HCT116 (cell line): ENCODE results near the gene OTOP3.

ENCODE experiments used
- CTCF ChIP-seq, 3 experiments: fragments of 200-600 bp in 1 of 3; sonication (generic) in 1 of 3; IDR thresholded peaks in 2 of 3; conservative IDR thresholded peaks in 1 of 3; 2 replicates each; pipeline ENCODE4 v1.5.1; 2012 to 2017; ENCODE audit warnings: low read depth in 2 of 3, low read length in 2 of 3, antibody characterized with exemption in 1 of 3, borderline replicate concordance in 1 of 3, control low read depth in 1 of 3, mild to moderate bottlenecking in 1 of 3, mixed read lengths in 1 of 3, mixed run types in 1 of 3, moderate library complexity in 1 of 3; ENCODE audit not compliant: insufficient read depth in 1 of 3
- MAX ChIP-seq: IDR thresholded peaks from 2 replicates; pipeline ENCODE4 v1.6.1; 2012
- POLR2A ChIP-seq: IDR thresholded peaks from 2 replicates; pipeline ENCODE4 v1.7.0; 2011; ENCODE audit warnings: borderline replicate concordance; ENCODE audit not compliant: insufficient read depth, insufficient read length; ENCODE audit errors: extremely low read depth
- POLR2AphosphoS5 ChIP-seq: IDR thresholded peaks from 2 replicates; pipeline ENCODE4 v1.6.1; 2011; ENCODE audit warnings: mild to moderate bottlenecking, low read depth, low read length, moderate library complexity

- TF ChIP-seq CTCF (IDR thresholded peaks at IDR 0.05 in 2 of 3, conservative IDR thresholded peaks at IDR 0.05 in 1 of 3; ENCODE audit: borderline replicate concordance in 1 of 3, insufficient read depth in 1 of 3, low read depth in 2 of 3, low read length in 2 of 3) (no peak), POLR2A (no peak), POLR2AphosphoS5 (no peak), MAX (no peak)
These were observed 35.5 kb upstream of the OTOP3 start for GRCh38 chr17:74900208-74900607.
